HepG2 (cell line): ENCODE measurements around the gene LSR. TPM values are rescaled to one million over a fixed set of nuclear protein-coding genes. Genes with fewer than 3 reads are reported as not detected.
"Not testable (repeated sequence)": the region's sequence is repeated elsewhere in the genome, so short reads cannot be mapped to it uniquely, and the experiment has no call there.

Source experiments
- ATAC-seq: fragments of 200-7000 bp; cut with Tn5 transposase; 3 replicates; pipeline ENCODE4 v1.9.1; 2020; ENCODE audit warnings: mild to moderate bottlenecking, moderate library complexity
- BruUV-seq: library from RNA; stranded (reverse); fragments of 400-500 nt; replicated peaks from 2 replicates; lab custom pipeline; 2021; lab: Mats Ljungman, UMichigan
- CTCF ChIA-PET: fragments of 300-600 bp; formaldehyde crosslinking; extraction: SDS; loops from one replicate; lab custom pipeline; 2021; ENCODE audit warnings: low total read pairs, inconsistent platforms, low intra/inter-chr PET ratio; lab: Yijun Ruan, JAX
- POLR2A ChIA-PET: fragments of 350-600 bp; sonication (Branson Sonifier 250); formaldehyde crosslinking; loops from one replicate; lab custom pipeline; 2020; ENCODE audit warnings: antibody characterized with exemption, inconsistent platforms; lab: Yijun Ruan, JAX
- DNase-seq: peaks from one replicate; pipeline ENCODE4 v3.0.0-alpha.2; 2015; ENCODE audit warnings: low spot score
- FAIRE-seq: peaks from 3 replicates; lab custom pipeline; 2011; peaks lifted over from hg19 to GRCh38; lab: Jason Lieb, UNC
- H2AFZ ChIP-seq: one replicate; pipeline ENCODE4 v1.6.1; 2011; ENCODE audit warnings: low read length, inconsistent platforms
- H3K27ac ChIP-seq: fragments of 300-600 bp; 3 replicates; pipeline ENCODE4 v1.8.0; 2011; ENCODE audit warnings: mixed run types, mild to moderate bottlenecking, mixed read lengths, low read length, inconsistent platforms; ENCODE audit not compliant: insufficient read depth; ENCODE audit errors: extremely low read length
- H3K27me3 ChIP-seq, 2 experiments: fragments of 200-600 bp in 1 of 2; 2 replicates in 1 of 2; 3 replicates in 1 of 2; pipeline versions ENCODE4 v1.6.0 to v1.8.0; 2011; ENCODE audit warnings: low read length in 2 of 2, mild to moderate bottlenecking in 2 of 2, moderate library complexity in 2 of 2, inconsistent platforms in 1 of 2; ENCODE audit not compliant: insufficient read depth in 2 of 2, control insufficient read depth in 1 of 2
- H3K36me3 ChIP-seq, 2 experiments: fragments of 200-600 bp in 1 of 2; replicated peaks in 1 of 2; 2 replicates in 1 of 2; 3 replicates in 1 of 2; pipeline versions ENCODE4 v1.5.1 to v1.8.0; 2011; ENCODE audit warnings: low read length in 2 of 2, inconsistent platforms in 1 of 2; ENCODE audit not compliant: insufficient read depth in 2 of 2, control insufficient read depth in 1 of 2
- H3K4me1 ChIP-seq: 2 replicates; pipeline ENCODE4 v1.5.1; 2012; ENCODE audit warnings: low read length, inconsistent platforms; ENCODE audit not compliant: insufficient read depth
- H3K4me2 ChIP-seq: 2 replicates; pipeline ENCODE4 v1.6.0; 2011; ENCODE audit warnings: low read depth, low read length, inconsistent platforms
- H3K4me3 ChIP-seq, 3 experiments: fragments of 200-600 bp in 1 of 3; sonication (generic), shearing (Covaris generic) in 1 of 3; replicated peaks in 1 of 3; 2 replicates each; pipeline ENCODE4 v1.5.1; 2011 to 2016; ENCODE audit warnings: low read length in 3 of 3, inconsistent platforms in 2 of 3, low read depth in 2 of 3, mild to moderate bottlenecking in 2 of 3, control low read depth in 1 of 3, mixed read lengths in 1 of 3; ENCODE audit not compliant: insufficient read depth in 1 of 3
- H3K79me2 ChIP-seq: one replicate; pipeline ENCODE4 v1.6.1; 2011; ENCODE audit warnings: low read length, inconsistent platforms; ENCODE audit not compliant: insufficient read depth
- H3K9ac ChIP-seq: 2 replicates; pipeline ENCODE4 v1.6.0; 2011; ENCODE audit warnings: mild to moderate bottlenecking, low read depth, low read length, inconsistent platforms; ENCODE audit not compliant: insufficient read depth
- H3K9me3 ChIP-seq: 2 replicates; pipeline ENCODE4 v1.5.1; 2012; ENCODE audit warnings: mild to moderate bottlenecking, low read length
- H4K20me1 ChIP-seq: 2 replicates; pipeline ENCODE4 v1.6.0; 2011; ENCODE audit warnings: inconsistent platforms, mild to moderate bottlenecking, low read length, moderate library complexity; ENCODE audit not compliant: insufficient read depth
- IRF2 ChIP-seq: IDR thresholded peaks from 2 replicates; pipeline ENCODE4 v1.6.1; 2018; ENCODE audit warnings: missing genetic modification reagents, missing compliant biosample characterization
- JDP2 ChIP-seq: sonication (generic); formaldehyde crosslinking; IDR thresholded peaks from 2 replicates; pipeline ENCODE4 v1.8.1; 2022; ENCODE audit warnings: missing genetic modification reagents, borderline replicate concordance
- KAT2B ChIP-seq: fragments of 150-350 bp; IDR thresholded peaks from 2 replicates; pipeline ENCODE4 v1.6.1; 2014; ENCODE audit warnings: low read depth, low read length, borderline replicate concordance
- KDM1A ChIP-seq: IDR thresholded peaks from 2 replicates; pipeline ENCODE4 v1.6.1; 2016; ENCODE audit warnings: missing compliant biosample characterization
- MEF2D ChIP-seq: sonication (generic); formaldehyde crosslinking; IDR thresholded peaks from 2 replicates; pipeline ENCODE4 v1.5.1; 2020; ENCODE audit warnings: mild to moderate bottlenecking, missing genetic modification reagents
- NFKB2 ChIP-seq: sonication (generic); formaldehyde crosslinking; IDR thresholded peaks from 2 replicates; pipeline ENCODE4 v1.4.0; 2020; ENCODE audit warnings: missing genetic modification reagents, borderline replicate concordance
- SIN3B ChIP-seq: fragments of 150-350 bp; IDR thresholded peaks from 2 replicates; pipeline ENCODE4 v1.6.1; 2014; ENCODE audit warnings: low read length
- SMARCC2 ChIP-seq: fragments of 450-650 bp; IDR thresholded peaks from 2 replicates; pipeline ENCODE4 v1.6.1; 2017; ENCODE audit warnings: antibody characterized with exemption, mild to moderate bottlenecking
- TOPORS ChIP-seq: sonication (generic); formaldehyde crosslinking; IDR thresholded peaks from 2 replicates; pipeline ENCODE4 v1.8.0; 2023; ENCODE audit warnings: mild to moderate bottlenecking, missing genetic modification reagents
- WIZ ChIP-seq: sonication (generic); formaldehyde crosslinking; IDR thresholded peaks from 2 replicates; pipeline ENCODE4 v1.5.1; 2020; ENCODE audit warnings: mild to moderate bottlenecking, missing genetic modification reagents
- ZBTB44 ChIP-seq: sonication (generic); formaldehyde crosslinking; IDR thresholded peaks from 2 replicates; pipeline ENCODE4 v1.4.0; 2020; ENCODE audit warnings: missing genetic modification reagents
- ZNF12 ChIP-seq: sonication (generic); formaldehyde crosslinking; IDR thresholded peaks from 2 replicates; pipeline ENCODE4 v1.5.0; 2020; ENCODE audit warnings: missing genetic modification reagents
- ZNF224 ChIP-seq: sonication (generic); formaldehyde crosslinking; IDR thresholded peaks from 2 replicates; pipeline ENCODE4 v1.5.0; 2020; ENCODE audit warnings: mild to moderate bottlenecking, missing genetic modification reagents
- WGBS: methylation state at CpG from one replicate; pipeline ENCODE4 v1.1.6; 2017; ENCODE audit warnings: low lambda C conversion rate; 5-methylcytosine and 5-hydroxymethylcytosine counted together
- in situ Hi-C: cut with HindIII; loops from 2 replicates; pipeline ENCODE4 v1.10.0; 2017; ENCODE audit warnings: low pct_unique_long_range_greater_than_20kb; ENCODE audit not compliant: extremely low pct_ligation_motif_present
- intact Hi-C: fragments of 100-400 bp; cut with micrococcal nuclease; formaldehyde crosslinking; loops from one replicate; pipeline ENCODE4 v1.10.0; 2022; ENCODE audit not compliant: unreplicated experiment
- polyA plus RNA-seq, 8 experiments: library from polyadenylated mRNA; depleted of rRNA in 3 of 8; stranded (reverse) in 7 of 8; unstranded in 1 of 8; fragments of >200 nt; fragmentation: Illumina TruSeq in 4 of 8; extraction: Trizol in 4 of 8; gene quantifications; 2 replicates each; pipeline versions ENCODE4 v1.2.1 to v1.2.3, GENCODE V29; 2011 to 2016; ENCODE audit warnings: low read depth in 4 of 8, missing spikeins in 1 of 8, mixed read lengths in 1 of 8; ENCODE audit not compliant: insufficient read depth in 1 of 8
- total RNA-seq, 5 experiments: library from RNA; depleted of rRNA; stranded (reverse); fragments of >200 nt; fragmentation: Illumina TruSeq; extraction: Trizol; gene quantifications; 2 replicates each; pipeline ENCODE4 v1.2.3, GENCODE V29; 2016; ENCODE audit warnings: low read depth in 1 of 5

Gene LSR
- total and polyA plus RNA-seq, 2 of the 13 experiments (the other 11 are each of a cell fraction or from before 2014, with no cell fraction given), result 29.2 to 79.2 TPM

- ATAC-seq, intact Hi-C loops, H3K79me2 ChIP-seq, CTCF ChIA-PET, POLR2A ChIA-PET, H3K4me3 ChIP-seq, H3K4me2 ChIP-seq, H3K9ac ChIP-seq, H3K27ac ChIP-seq, H3K36me3 ChIP-seq, H2AFZ ChIP-seq, H3K27me3 ChIP-seq, BruUV-seq, FAIRE-seq, H3K4me1 ChIP-seq, in situ Hi-C loops, H3K9me3 ChIP-seq, DNase-seq, H4K20me1 ChIP-seq: not testable (repeated sequence)
- peak; percentile 70; the same call in 1 of the 2 replicates for TF ChIP-seq ZNF12
- 35% methylated on average over 3 of the region's 4 CpGs for WGBS
Observed at GRCh38 chr19:35220973-35221590, 27.7 kb upstream of the LSR start.

DNA sequence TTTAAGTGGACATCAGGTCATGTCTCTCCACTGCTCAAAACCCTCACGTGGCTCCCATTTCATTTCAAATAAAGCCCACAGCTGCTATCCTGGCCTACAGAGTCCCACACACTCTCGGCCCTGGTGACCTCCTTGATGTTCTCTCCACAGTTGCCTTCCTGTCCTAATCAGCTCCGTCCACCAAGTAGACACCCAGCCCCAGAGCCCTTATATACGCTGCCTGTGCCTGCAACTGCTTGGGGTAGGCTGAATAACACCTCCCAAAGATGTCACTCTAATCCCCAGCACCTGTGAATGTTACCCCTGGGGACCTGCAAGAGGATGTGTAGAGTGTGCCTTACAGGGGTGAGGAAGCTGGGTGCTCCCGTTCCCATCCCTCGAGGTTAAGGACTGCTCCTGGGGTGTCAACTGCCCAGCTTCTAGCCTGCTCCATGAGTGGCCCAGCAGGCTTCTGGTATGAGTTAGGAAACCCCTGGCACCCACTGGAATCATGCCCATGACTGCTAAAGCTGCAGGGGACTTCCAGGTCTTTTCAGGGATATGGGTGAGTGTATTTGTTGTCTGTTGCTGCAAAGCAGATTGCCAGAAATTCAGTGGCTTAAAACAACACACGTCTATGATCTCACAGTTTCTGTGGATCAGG, 26.3 kb upstream of the LSR start:
- no peak for DNase-seq
- no TSS peak for BruUV-seq
- H3K36me3 ChIP-seq, result no peaks in the 10 kb centered on the region
- in situ Hi-C loops, result no loop called here
- no peak for TF ChIP-seq KDM1A (CRISPR knock-in tag)
- TF ChIP-seq KAT2B, result no peak
- TF ChIP-seq SIN3B, result no peak
- TF ChIP-seq IRF2, result no peak
- TF ChIP-seq SMARCC2, result no peak
- TF ChIP-seq JDP2, result no peak
- TF ChIP-seq ZBTB44 (CRISPR knock-in tag), result no peak
- no peak for TF ChIP-seq MEF2D (CRISPR knock-in tag)
- TF ChIP-seq TOPORS, result no peak
- TF ChIP-seq WIZ, result no peak
- TF ChIP-seq NFKB2, result no peak
- no peak for TF ChIP-seq ZNF224 (CRISPR knock-in tag)
- no peak overlapping the region for H3K9ac ChIP-seq
- H2AFZ ChIP-seq, result no peak overlapping the region
- no peaks in the 10 kb centered on the region for H3K79me2 ChIP-seq
- no peak for ATAC-seq
- WGBS, result 34% methylated on average over 6 of the region's 7 CpGs
- H3K9me3 ChIP-seq, result no peaks in the 10 kb centered on the region
- no peak overlapping the region for H3K27ac ChIP-seq
- peaks cover 0 to 6% of the 10 kb centered on the region in 2 experiments; a peak in 2 of 5 replicates for H3K27me3 ChIP-seq
- intact Hi-C loops, result no loop called here
- no peaks in the 10 kb centered on the region for H4K20me1 ChIP-seq
- ChIA-PET POLR2A (no interaction called here), CTCF (no interaction called here)
- no peak for FAIRE-seq
- no peak overlapping the region for H3K4me3 ChIP-seq
- H3K4me2 ChIP-seq, result no peak overlapping the region
- no peaks in the 10 kb centered on the region for H3K4me1 ChIP-seq
